Measurements from ENCODE around the gene RINT1. TPM values are rescaled to one million over a fixed set of nuclear protein-coding genes. Genes with fewer than 3 reads are reported as not detected.

Gene RINT1
- polyA plus RNA-seq, 2 of the 4 experiments (the other 2 are of a cell fraction) = 26.3 to 34.9 TPM

DNA sequence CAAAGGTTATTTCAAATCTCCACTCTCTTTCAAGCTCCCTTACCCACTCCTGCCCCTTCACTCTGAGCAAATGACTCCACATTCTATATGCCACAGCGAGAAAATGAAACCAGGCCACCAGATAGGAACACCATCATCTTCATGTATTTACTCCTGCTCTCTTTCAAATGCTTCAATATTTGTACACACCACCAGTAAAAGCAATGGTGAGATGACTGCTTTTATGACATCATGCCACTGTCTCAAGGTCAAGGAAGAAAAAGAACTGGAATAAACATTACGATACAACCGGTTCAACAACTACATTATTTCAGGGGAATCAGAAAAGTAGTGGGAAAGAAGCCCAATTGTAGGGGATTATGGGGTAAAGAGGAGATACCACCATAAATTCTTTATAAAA is 42.6 kb upstream of the RINT1 start:
- H3K4me2 ChIP-seq = no peak overlapping the region
- no peaks in the 10 kb centered on the region for H3K9me3 ChIP-seq
- TF ChIP-seq FOSL2 (IDR thresholded peaks at IDR 0.05) (no peak), FOSL2 (CRISPR knock-in tag; IDR thresholded peaks at IDR 0.05) (no peak), MAFK (IDR thresholded peaks at IDR 0.05; ENCODE audit: partially characterized antibody) (no peak), HOXB13 (CRISPR knock-in tag; IDR thresholded peaks at IDR 0.05; ENCODE audit: low read depth) (no peak), CEBPB (IDR thresholded peaks at IDR 0.05) (no peak), RARB (CRISPR knock-in tag; IDR thresholded peaks at IDR 0.05) (no peak), KDM5A (IDR thresholded peaks at IDR 0.05) (no peak), POLR2AphosphoS2 (conservative IDR thresholded peaks at IDR 0.05; ENCODE audit: low read length) (no peak), GATA3 (IDR thresholded peaks at IDR 0.05; ENCODE audit: borderline replicate concordance) (no peak), NPAS2 (CRISPR knock-in tag; IDR thresholded peaks at IDR 0.05; ENCODE audit: borderline replicate concordance) (no peak), HOXA7 (CRISPR knock-in tag; IDR thresholded peaks at IDR 0.05) (no peak), MYC (IDR thresholded peaks at IDR 0.05; ENCODE audit: borderline replicate concordance, low read length) (no peak), CHD2 (IDR thresholded peaks at IDR 0.05; ENCODE audit: low read length, partially characterized antibody) (no peak), NFE2L2 (conservative IDR thresholded peaks at IDR 0.05; ENCODE audit: low read length) (no peak), MAZ (IDR thresholded peaks at IDR 0.05; ENCODE audit: borderline replicate concordance, low read depth, low read length) (no peak), ZNF302 (CRISPR knock-in tag; IDR thresholded peaks at IDR 0.05) (no peak), FOXS1 (CRISPR knock-in tag; IDR thresholded peaks at IDR 0.05) (no peak)
- TF ChIP-seq, protein P1, sequence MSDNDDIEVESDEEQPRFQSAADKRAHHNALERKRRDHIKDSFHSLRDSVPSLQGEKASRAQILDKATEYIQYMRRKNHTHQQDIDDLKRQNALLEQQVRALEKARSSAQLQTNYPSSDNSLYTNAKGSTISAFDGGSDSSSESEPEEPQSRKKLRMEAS (IDR thresholded peaks at IDR 0.05) = no peak
- TF ChIP-seq, protein P2, sequence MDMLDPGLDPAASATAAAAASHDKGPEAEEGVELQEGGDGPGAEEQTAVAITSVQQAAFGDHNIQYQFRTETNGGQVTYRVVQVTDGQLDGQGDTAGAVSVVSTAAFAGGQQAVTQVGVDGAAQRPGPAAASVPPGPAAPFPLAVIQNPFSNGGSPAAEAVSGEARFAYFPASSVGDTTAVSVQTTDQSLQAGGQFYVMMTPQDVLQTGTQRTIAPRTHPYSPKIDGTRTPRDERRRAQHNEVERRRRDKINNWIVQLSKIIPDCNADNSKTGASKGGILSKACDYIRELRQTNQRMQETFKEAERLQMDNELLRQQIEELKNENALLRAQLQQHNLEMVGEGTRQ (IDR thresholded peaks at IDR 0.05) = no peak
- TF ChIP-seq, protein P3, sequence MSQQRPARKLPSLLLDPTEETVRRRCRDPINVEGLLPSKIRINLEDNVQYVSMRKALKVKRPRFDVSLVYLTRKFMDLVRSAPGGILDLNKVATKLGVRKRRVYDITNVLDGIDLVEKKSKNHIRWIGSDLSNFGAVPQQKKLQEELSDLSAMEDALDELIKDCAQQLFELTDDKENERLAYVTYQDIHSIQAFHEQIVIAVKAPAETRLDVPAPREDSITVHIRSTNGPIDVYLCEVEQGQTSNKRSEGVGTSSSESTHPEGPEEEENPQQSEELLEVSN (IDR thresholded peaks at IDR 0.05; ENCODE audit: borderline replicate concordance, low read depth) = no peak
- H3K4me1 ChIP-seq = peaks cover 32% of the 10 kb centered on the region
- DNase-seq (ENCODE audit: low read depth in 1 of 2, low spot score in 1 of 2) (no peak), ATAC-seq (no peak), FAIRE-seq (no peak)
- no peak overlapping the region for H3K4me3 ChIP-seq
- peak overlapping the region in 1 of 2 experiments; percentile 40; a peak in 1 of 6 replicates for H3K27ac ChIP-seq
- ChIA-PET POLR2A (interaction anchor here (0.6 kb wide), 1 partner anchor 12 kb away, joined by 4 read pairs; no protein-coding TSS in a partner anchor), CTCF (interaction anchor here (0.6 to 1.2 kb wide), 2 partner anchors 508 to 519 kb away, joined by 4 read pairs; no protein-coding TSS in a partner anchor)
- WGBS (ENCODE audit: missing lambda C conversion rate) = 80% methylated on average over 3 of the region's 3 CpGs

GRCh38 chr7:105493196-105493922 is 38.6 kb upstream of the RINT1 start:
- ChIA-PET CTCF (interaction anchor here (1.1 to 1.4 kb wide), 3 partner anchors 10 to 512 kb away, joined by 3 to 6 read pairs (median 4); no protein-coding TSS in a partner anchor), POLR2A (interaction anchor here (1.1 kb wide), 1 partner anchor 38 kb away, joined by 4 read pairs; the partner anchor contains the start of gene RINT1)
- ATAC-seq (peak; percentile 32 to 52; a peak in 4 of 6 replicates), FAIRE-seq (no peak), DNase-seq (ENCODE audit: low read depth in 1 of 2, low spot score in 1 of 2) (no peak)
- H3K9me3 ChIP-seq = no peaks in the 10 kb centered on the region
- no peak overlapping the region for H3K4me3 ChIP-seq
- WGBS (ENCODE audit: missing lambda C conversion rate) = 75% methylated on average over 7 of the region's 7 CpGs
- H3K27ac ChIP-seq = peak overlapping the region; percentile 57 to 74
- peak overlapping the region; percentile 56 for H3K4me2 ChIP-seq
- H3K4me1 ChIP-seq = peaks cover 56% of the 10 kb centered on the region
- TF ChIP-seq CHD4 (IDR thresholded peaks at IDR 0.05; ENCODE audit: borderline replicate concordance) (no peak), HDAC2 (IDR thresholded peaks at IDR 0.05) (no peak), HEYL (CRISPR knock-in tag; IDR thresholded peaks at IDR 0.05) (no peak), PHF8 (IDR thresholded peaks at IDR 0.05; ENCODE audit: borderline replicate concordance, low read depth) (no peak), ZFP36 (IDR thresholded peaks at IDR 0.05; ENCODE audit: borderline replicate concordance, partially characterized antibody) (no peak), CEBPB (IDR thresholded peaks at IDR 0.05) (no peak), MAFK (IDR thresholded peaks at IDR 0.05; ENCODE audit: partially characterized antibody) (no peak), PBX3 (IDR thresholded peaks at IDR 0.05) (no peak), FOSL2 (IDR thresholded peaks at IDR 0.05) (no peak), FOSL2 (CRISPR knock-in tag; IDR thresholded peaks at IDR 0.05) (no peak)
